ENCODE results near the gene MEGF6.

The MEGF6 gene

GRCh38 chr1:3534803-3535637 lies 76.3 kb downstream of the MEGF6 start:
- DNase-seq, result no peak

- no peak for DNase-seq
These were observed 78.0 kb downstream of the MEGF6 start for GRCh38 chr1:3533067-3534048.

GRCh38 chr1:3531928-3532327 lies 79.4 kb downstream of the MEGF6 start:
- no peak for DNase-seq

GRCh38 chr1:3530926-3531818 lies 80.1 kb downstream of the MEGF6 start:
- peak; percentile 59 for DNase-seq

GRCh38 chr1:3530086-3530925 lies 81.0 kb downstream of the MEGF6 start:
- DNase-seq, result no peak

GRCh38 chr1:3529099-3529729 lies 82.1 kb downstream of the MEGF6 start:
- DNase-seq, result no peak

GRCh38 chr1:3527774-3528173 lies 83.5 kb downstream of the MEGF6 start:
- no peak for DNase-seq

GRCh38 chr1:3525551-3526482 lies 85.5 kb downstream of the MEGF6 start:
- no peak for DNase-seq

- DNase-seq, result no peak
These were observed 86.6 kb downstream of the MEGF6 start for GRCh38 chr1:3524556-3525203.

GRCh38 chr1:3523980-3524379 lies 87.3 kb downstream of the MEGF6 start:
- no peak for DNase-seq

GRCh38 chr1:3522564-3523265 lies 88.6 kb downstream of the MEGF6 start:
- DNase-seq, result no peak

- no peak for DNase-seq
These were observed 89.2 kb downstream of the MEGF6 start for GRCh38 chr1:3522112-3522511.

GRCh38 chr1:3521426-3521825 lies 89.9 kb downstream of the MEGF6 start:
- no peak for DNase-seq

- DNase-seq, result no peak
These were observed 90.6 kb downstream of the MEGF6 start for GRCh38 chr1:3520419-3521378.

GRCh38 chr1:3519301-3519885 lies 91.9 kb downstream of the MEGF6 start:
- DNase-seq, result no peak

- DNase-seq, result no peak
These were observed 92.6 kb downstream of the MEGF6 start for GRCh38 chr1:3518756-3519155.

GRCh38 chr1:3518256-3518655 lies 93.1 kb downstream of the MEGF6 start:
- no peak for DNase-seq
